DMS 273 (cell line): ENCODE measurements around the gene LRFN3.
"Not testable (repeated sequence)": the region's sequence is repeated elsewhere in the genome, so short reads cannot be mapped to it uniquely, and the experiment has no call there.

ENCODE experiments used
- DNase-seq: peaks from one replicate; lab custom pipeline; 2025; ENCODE audit not compliant: unreplicated experiment; lab: John Stamatoyannopoulos, UW

Gene LRFN3

GRCh38 chr19:35905178-35905727, 30.9 kb upstream of the LRFN3 start:
- DNase-seq: no peak

GRCh38 chr19:35907377-35907745, 28.8 kb upstream of the LRFN3 start:
- DNase-seq: no peak

- no peak for DNase-seq
Measured at GRCh38 chr19:35908010-35908441, 28.1 kb upstream of the LRFN3 start, which contains the start of gene TYROBP. TSS of gene TYROBP (minus strand) at chr19:35908295. CDS start at chr19:35908228, 67 bp downstream.

GRCh38 chr19:35908973-35909683, 27.0 kb upstream of the LRFN3 start:
- no peak for DNase-seq

- no peak for DNase-seq
Measured at GRCh38 chr19:35909684-35910035, 26.5 kb upstream of the LRFN3 start.

GRCh38 chr19:35910355-35910754, 25.8 kb upstream of the LRFN3 start:
- not testable (repeated sequence) for DNase-seq

- no peak for DNase-seq
Measured at GRCh38 chr19:35911173-35911572, 25.0 kb upstream of the LRFN3 start.

- peak; percentile 31 for DNase-seq
Measured at GRCh38 chr19:35911790-35912189, 24.4 kb upstream of the LRFN3 start.

- no peak for DNase-seq
Measured at GRCh38 chr19:35913589-35913988, 22.6 kb upstream of the LRFN3 start.

GRCh38 chr19:35915443-35915842, 20.7 kb upstream of the LRFN3 start:
- DNase-seq: no peak

- no peak for DNase-seq
Measured at GRCh38 chr19:35919306-35919705, 16.9 kb upstream of the LRFN3 start.

- DNase-seq: no peak
Measured at GRCh38 chr19:35921012-35921411, 15.2 kb upstream of the LRFN3 start.

GRCh38 chr19:35925501-35925900, 10.7 kb upstream of the LRFN3 start:
- no peak for DNase-seq

GRCh38 chr19:35928507-35928906, 7.7 kb upstream of the LRFN3 start:
- DNase-seq: no peak

- DNase-seq: no peak
Measured at GRCh38 chr19:35929876-35930275, 6.3 kb upstream of the LRFN3 start.

GRCh38 chr19:35931161-35931873, 4.9 kb upstream of the LRFN3 start:
- peak; percentile 100 for DNase-seq

- DNase-seq: no peak
Measured at GRCh38 chr19:35931874-35932202, 4.3 kb upstream of the LRFN3 start.

GRCh38 chr19:35932291-35932936, 3.8 kb upstream of the LRFN3 start:
- no peak for DNase-seq

- no peak for DNase-seq
Measured at GRCh38 chr19:35936738-35937268, 629 bp downstream of the LRFN3 start.

GRCh38 chr19:35937345-35938281, 1.4 kb downstream of the LRFN3 start:
- DNase-seq: no peak
